ENCODE data around the gene SERPINB13. TPM values are rescaled to one million over a fixed set of nuclear protein-coding genes. Genes with fewer than 3 reads are reported as not detected.

Gene SERPINB13
- total RNA-seq, 5 donors from 2014 or later (not counting 1 experiment from before 2014, with no cell fraction given): not detected

DNA sequence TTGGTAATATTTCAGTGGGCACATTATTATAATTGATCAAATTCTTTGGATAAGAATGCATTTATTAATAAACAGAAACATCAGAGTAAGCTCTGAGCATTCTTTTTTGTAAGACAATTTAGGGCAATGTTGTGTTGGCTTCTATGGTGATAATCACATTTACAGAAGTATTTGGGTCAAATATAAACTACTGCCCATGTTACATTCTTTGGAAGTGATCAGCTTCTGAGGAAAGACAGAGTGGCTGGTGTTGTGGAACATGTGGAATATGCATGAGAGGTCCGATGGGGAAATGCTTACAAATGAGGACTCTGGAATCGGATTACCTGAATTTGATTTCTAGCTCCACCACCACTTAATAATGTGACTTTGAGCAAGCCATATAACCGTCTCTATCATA is 19.4 kb downstream of the SERPINB13 start:
- no peaks in the 10 kb centered on the region for H3K9me3 Mint-ChIP-seq
- H3K4me1 Mint-ChIP-seq: no peaks in the 10 kb centered on the region
- no peak overlapping the region for H3K4me3 ChIP-seq (ENCODE audit: control insufficient read depth in 1 of 2, extremely low read depth in 1 of 2, low read length in 1 of 2)
- DNase-seq: no peak
- H3K27me3 Mint-ChIP-seq: peaks cover 3 to 22% of the 10 kb centered on the region in 2 donors
- no peaks in the 10 kb centered on the region for H3K9me3 ChIP-seq
- no peak overlapping the region for H3K27ac Mint-ChIP-seq
- no CpG with 5 or more reads among the region's 3 CpGs for WGBS (ENCODE audit: insufficient coverage)
- ATAC-seq (replicated peaks in 1 of 4): no peak
- no peaks in the 10 kb centered on the region for H3K36me3 ChIP-seq (ENCODE audit: control insufficient read depth in 2 of 2, extremely low read depth in 1 of 2, insufficient read depth in 1 of 2, low read length in 1 of 2)
- ChIA-PET CTCF (no interaction called here), POLR2A (no interaction called here)
- H3K36me3 Mint-ChIP-seq: no peaks in the 10 kb centered on the region
- H3K27me3 ChIP-seq (replicated peaks in 1 of 2; ENCODE audit: control insufficient read depth in 2 of 2, extremely low read depth in 1 of 2, insufficient read depth in 2 of 2, low read length in 1 of 2): peaks cover 0 to 3% of the 10 kb centered on the region in 2 experiments
- no peaks in the 10 kb centered on the region for H3K4me1 ChIP-seq (ENCODE audit: control insufficient read depth in 1 of 2, extremely low read depth in 1 of 2, insufficient read depth in 2 of 2, low read length in 2 of 2)
- H3K27ac ChIP-seq (ENCODE audit: low read length): no peak overlapping the region
- H3K4me3 Mint-ChIP-seq: no peak overlapping the region

DNA sequence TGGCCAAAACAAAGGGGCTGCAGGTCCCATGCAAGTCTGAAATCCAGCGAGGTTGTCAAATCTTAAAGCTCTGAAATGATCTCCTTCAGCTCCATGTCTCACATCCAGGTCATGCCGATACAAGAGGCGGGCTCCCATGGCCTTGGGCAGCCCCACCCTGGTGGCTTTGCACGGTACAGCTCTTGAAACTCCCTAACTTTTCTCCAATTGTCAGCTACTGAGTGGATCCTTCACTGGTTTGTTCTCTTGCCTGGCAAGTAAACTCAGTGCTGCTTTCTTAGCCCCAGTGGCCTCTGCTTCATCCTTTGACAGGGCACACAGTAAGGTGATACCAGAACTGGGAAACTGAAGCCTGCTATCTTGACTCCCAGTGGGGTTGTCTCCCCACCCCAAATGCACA is 26.3 kb downstream of the SERPINB13 start:
- Histone ChIP-seq H3K27ac (ENCODE audit: low read length) (no peak overlapping the region), H3K9me3 (no peaks in the 10 kb centered on the region), H3K27me3 (replicated peaks in 1 of 2; ENCODE audit: control insufficient read depth in 2 of 2, extremely low read depth in 1 of 2, insufficient read depth in 2 of 2, low read length in 1 of 2) (peaks cover 0 to 3% of the 10 kb centered on the region in 2 experiments), H3K36me3 (ENCODE audit: control insufficient read depth in 2 of 2, extremely low read depth in 1 of 2, insufficient read depth in 1 of 2, low read length in 1 of 2) (no peaks in the 10 kb centered on the region), H3K4me1 (ENCODE audit: control insufficient read depth in 1 of 2, extremely low read depth in 1 of 2, insufficient read depth in 2 of 2, low read length in 2 of 2) (no peaks in the 10 kb centered on the region), H3K4me3 (ENCODE audit: control insufficient read depth in 1 of 2, extremely low read depth in 1 of 2, low read length in 1 of 2) (no peak overlapping the region)
- ATAC-seq (replicated peaks in 1 of 4) (no peak), DNase-seq (no peak)
- CTCF ChIA-PET: no interaction called here
- no peaks in the 10 kb centered on the region for H3K4me1 Mint-ChIP-seq
- no peak overlapping the region for H3K27ac Mint-ChIP-seq
- no peaks in the 10 kb centered on the region for H3K36me3 Mint-ChIP-seq
- POLR2A ChIA-PET: interaction anchor here in 1 of 2 donors (0.6 kb wide), 1 partner anchor 14 kb away, joined by 3 read pairs; no protein-coding TSS in a partner anchor
- no peaks in the 10 kb centered on the region for H3K9me3 Mint-ChIP-seq
- WGBS (ENCODE audit: insufficient coverage): 75% methylated on average over 4 of the region's 4 CpGs
- peaks cover 4 to 8% of the 10 kb centered on the region in 2 donors for H3K27me3 Mint-ChIP-seq
- no peak overlapping the region for H3K4me3 Mint-ChIP-seq

DNA sequence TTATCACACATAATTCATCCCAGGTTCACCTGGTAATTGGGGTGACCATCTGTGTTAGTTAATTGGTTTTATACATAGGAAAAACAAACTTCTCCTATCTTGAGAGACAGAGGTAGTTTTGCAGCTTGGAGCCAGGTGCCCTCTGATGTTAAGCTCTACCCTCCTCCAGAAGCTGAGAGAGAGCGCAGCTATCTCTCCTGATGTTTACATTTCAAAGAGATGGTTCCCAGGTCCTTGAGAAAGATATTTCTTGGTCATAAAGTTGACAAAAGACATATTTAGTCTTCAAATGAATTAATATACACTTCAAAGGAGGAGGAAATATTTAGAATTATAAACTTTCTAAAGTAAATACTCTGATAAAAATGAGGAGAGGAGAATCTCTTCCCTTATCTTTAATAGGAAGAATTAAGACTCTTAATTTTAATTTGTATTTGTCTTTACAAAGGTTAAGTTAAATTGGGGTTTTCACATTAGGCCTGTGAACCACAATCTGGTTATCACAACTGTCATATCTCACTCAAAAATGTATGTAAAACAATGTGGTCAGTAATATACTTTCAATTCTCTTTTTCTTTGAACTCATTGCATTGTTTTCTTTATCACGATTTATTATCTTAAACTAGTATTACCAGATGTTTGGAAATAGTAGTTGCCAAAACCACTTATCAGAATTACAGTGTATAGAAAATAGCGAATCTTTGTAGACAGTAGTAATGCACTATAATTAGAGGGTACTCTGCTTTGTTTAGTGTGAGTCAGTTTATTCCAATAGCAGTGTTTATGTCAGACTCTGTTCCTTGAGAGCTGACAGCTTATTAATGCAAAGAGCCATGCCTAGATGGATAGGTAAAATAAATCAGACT is 30.1 kb downstream of the SERPINB13 start:
- Histone ChIP-seq H3K9me3 (no peaks in the 10 kb centered on the region), H3K27ac (ENCODE audit: low read length) (no peak overlapping the region), H3K4me1 (ENCODE audit: control insufficient read depth in 1 of 2, extremely low read depth in 1 of 2, insufficient read depth in 2 of 2, low read length in 2 of 2) (no peaks in the 10 kb centered on the region), H3K36me3 (ENCODE audit: control insufficient read depth in 2 of 2, extremely low read depth in 1 of 2, insufficient read depth in 1 of 2, low read length in 1 of 2) (no peaks in the 10 kb centered on the region), H3K27me3 (replicated peaks in 1 of 2; ENCODE audit: control insufficient read depth in 2 of 2, extremely low read depth in 1 of 2, insufficient read depth in 2 of 2, low read length in 1 of 2) (no peaks in the 10 kb centered on the region), H3K4me3 (ENCODE audit: control insufficient read depth in 1 of 2, extremely low read depth in 1 of 2, low read length in 1 of 2) (no peak overlapping the region)
- Mint-ChIP-seq H3K36me3 (no peaks in the 10 kb centered on the region), H3K4me1 (no peaks in the 10 kb centered on the region), H3K9me3 (peaks cover 0 to 14% (median 7%) of the 10 kb centered on the region in 3 donors), H3K27me3 (peaks cover 0 to 1% of the 10 kb centered on the region in 2 donors), H3K4me3 (no peak overlapping the region), H3K27ac (no peak overlapping the region)
- WGBS (ENCODE audit: insufficient coverage): 80% methylated on average over 1 of the region's 3 CpGs
- ChIA-PET CTCF (no interaction called here), POLR2A (no interaction called here)
- DNase-seq (no peak), ATAC-seq (replicated peaks in 1 of 4) (no peak)

DNA sequence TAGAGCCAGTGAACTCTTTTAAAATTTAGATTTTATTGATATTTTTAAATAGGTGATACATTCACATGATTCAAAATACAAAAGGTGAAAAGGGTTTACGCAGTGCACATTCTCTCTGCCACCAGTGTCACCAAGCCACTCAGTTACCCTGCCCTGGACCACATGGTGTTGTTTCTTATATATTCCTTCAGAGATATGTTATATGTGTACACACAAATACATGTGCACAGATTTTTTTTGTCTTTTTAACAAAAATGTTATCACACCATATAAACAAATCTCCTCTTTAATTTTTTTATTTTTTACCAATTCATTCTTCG is 30.7 kb downstream of the SERPINB13 start:
- WGBS (ENCODE audit: insufficient coverage): no CpG with 5 or more reads among the region's 2 CpGs
- no peak overlapping the region for H3K4me3 Mint-ChIP-seq
- H3K9me3 Mint-ChIP-seq: peaks cover 0 to 14% (median 11%) of the 10 kb centered on the region in 3 donors

DNA sequence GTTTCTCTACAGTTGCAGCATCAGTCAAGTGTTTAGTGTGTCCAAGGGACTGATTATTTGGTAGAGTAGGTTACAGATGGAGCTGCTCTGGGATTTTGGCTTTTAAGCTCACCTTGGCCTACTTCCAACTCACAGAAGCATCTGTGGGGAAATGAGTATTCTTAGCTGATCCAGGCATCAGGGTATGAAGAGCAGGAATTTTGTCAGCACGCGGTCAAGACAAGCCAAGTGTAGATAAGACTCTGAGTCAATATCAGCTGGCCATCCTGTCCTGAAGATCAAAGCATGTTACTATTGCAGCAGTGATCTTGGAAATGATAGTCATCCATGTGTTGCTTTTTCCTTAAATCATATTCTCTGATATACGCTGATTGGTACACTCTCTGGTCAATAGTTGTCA is 32.5 kb downstream of the SERPINB13 start:
- no peak overlapping the region for H3K27ac Mint-ChIP-seq
- H3K4me3 Mint-ChIP-seq: no peak overlapping the region
- no peaks in the 10 kb centered on the region for H3K36me3 ChIP-seq (ENCODE audit: control insufficient read depth in 2 of 2, extremely low read depth in 1 of 2, insufficient read depth in 1 of 2, low read length in 1 of 2)
- H3K4me3 ChIP-seq (ENCODE audit: control insufficient read depth in 1 of 2, extremely low read depth in 1 of 2, low read length in 1 of 2): no peak overlapping the region
- H3K27me3 ChIP-seq (replicated peaks in 1 of 2; ENCODE audit: control insufficient read depth in 2 of 2, extremely low read depth in 1 of 2, insufficient read depth in 2 of 2, low read length in 1 of 2): peaks cover 0 to under 1% of the 10 kb centered on the region in 2 experiments
- H3K27me3 Mint-ChIP-seq: peaks cover 0 to 1% of the 10 kb centered on the region in 2 donors
- peaks cover 2% of the 10 kb centered on the region for H3K9me3 ChIP-seq
- CTCF ChIA-PET: no interaction called here
- whole genome bisulfite sequencing (ENCODE audit: insufficient coverage): 93% methylated on average over 2 of the region's 3 CpGs
- peaks cover 0 to 23% (median 17%) of the 10 kb centered on the region in 3 donors for H3K9me3 Mint-ChIP-seq
- no peak overlapping the region for H3K27ac ChIP-seq (ENCODE audit: low read length)
- DNase-seq (no peak), ATAC-seq (replicated peaks in 1 of 4) (no peak)
- no peaks in the 10 kb centered on the region for H3K4me1 ChIP-seq (ENCODE audit: control insufficient read depth in 1 of 2, extremely low read depth in 1 of 2, insufficient read depth in 2 of 2, low read length in 2 of 2)
- POLR2A ChIA-PET: no interaction called here
- no peaks in the 10 kb centered on the region for H3K36me3 Mint-ChIP-seq
- H3K4me1 Mint-ChIP-seq: no peaks in the 10 kb centered on the region

More for the DNA sequence above, 30.7 kb downstream of the SERPINB13 start:
- no peak overlapping the region for H3K4me3 ChIP-seq (ENCODE audit: control insufficient read depth in 1 of 2, extremely low read depth in 1 of 2, low read length in 1 of 2)
- H3K9me3 ChIP-seq: no peaks in the 10 kb centered on the region
- no peak for ATAC-seq (replicated peaks in 1 of 4)
- no peak overlapping the region for H3K27ac ChIP-seq (ENCODE audit: low read length)
- POLR2A ChIA-PET: no interaction called here
- no peaks in the 10 kb centered on the region for H3K36me3 ChIP-seq (ENCODE audit: control insufficient read depth in 2 of 2, extremely low read depth in 1 of 2, insufficient read depth in 1 of 2, low read length in 1 of 2)
- no peak overlapping the region for H3K27ac Mint-ChIP-seq
- H3K36me3 Mint-ChIP-seq: no peaks in the 10 kb centered on the region
- CTCF ChIA-PET: no interaction called here
- H3K4me1 ChIP-seq (ENCODE audit: control insufficient read depth in 1 of 2, extremely low read depth in 1 of 2, insufficient read depth in 2 of 2, low read length in 2 of 2): no peaks in the 10 kb centered on the region
- DNase-seq: no peak
- no peaks in the 10 kb centered on the region for H3K27me3 ChIP-seq (replicated peaks in 1 of 2; ENCODE audit: control insufficient read depth in 2 of 2, extremely low read depth in 1 of 2, insufficient read depth in 2 of 2, low read length in 1 of 2)
- H3K27me3 Mint-ChIP-seq: no peaks in the 10 kb centered on the region
- no peaks in the 10 kb centered on the region for H3K4me1 Mint-ChIP-seq

DNA sequence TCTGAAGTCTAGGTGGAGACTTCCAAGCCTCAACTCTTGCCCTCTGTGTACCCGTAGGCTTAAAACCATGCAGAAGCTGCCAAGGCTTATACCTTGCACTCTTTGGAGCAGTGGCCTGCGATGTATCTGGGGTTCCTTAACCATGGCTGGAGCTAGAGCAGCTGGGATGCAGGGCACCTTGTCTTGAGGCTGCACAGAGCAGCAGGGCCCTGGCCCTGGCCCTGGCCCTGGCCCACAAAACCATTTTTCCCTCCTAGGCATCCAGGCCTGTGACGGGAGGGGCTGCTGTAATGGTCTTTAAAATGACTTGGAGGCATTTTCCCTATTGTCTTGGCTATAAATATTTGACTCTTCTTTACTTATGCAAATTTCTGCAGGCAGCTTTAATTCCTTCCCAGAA is 37.7 kb downstream of the SERPINB13 start:
- Histone ChIP-seq H3K36me3 (ENCODE audit: control insufficient read depth in 2 of 2, extremely low read depth in 1 of 2, insufficient read depth in 1 of 2, low read length in 1 of 2) (no peaks in the 10 kb centered on the region), H3K4me1 (ENCODE audit: control insufficient read depth in 1 of 2, extremely low read depth in 1 of 2, insufficient read depth in 2 of 2, low read length in 2 of 2) (no peaks in the 10 kb centered on the region), H3K9me3 (peaks cover 2% of the 10 kb centered on the region), H3K27me3 (replicated peaks in 1 of 2; ENCODE audit: control insufficient read depth in 2 of 2, extremely low read depth in 1 of 2, insufficient read depth in 2 of 2, low read length in 1 of 2) (peaks cover 0 to 7% of the 10 kb centered on the region in 2 experiments), H3K27ac (ENCODE audit: low read length) (no peak overlapping the region), H3K4me3 (ENCODE audit: control insufficient read depth in 1 of 2, extremely low read depth in 1 of 2, low read length in 1 of 2) (no peak overlapping the region)
- Mint-ChIP-seq H3K9me3 (peaks cover 13 to 47% (median 22%) of the 10 kb centered on the region in 3 donors), H3K4me3 (no peak overlapping the region), H3K36me3 (no peaks in the 10 kb centered on the region), H3K27ac (no peak overlapping the region), H3K27me3 (peaks cover 1 to 5% of the 10 kb centered on the region in 2 donors), H3K4me1 (no peaks in the 10 kb centered on the region)
- WGBS (ENCODE audit: insufficient coverage): 83% methylated on average over 2 of the region's 3 CpGs
- DNase-seq (no peak), ATAC-seq (replicated peaks in 1 of 4) (no peak)
- ChIA-PET CTCF (interaction anchor here in 1 of 2 donors (0.6 kb wide), 1 partner anchor 34 kb away, joined by 3 read pairs; no protein-coding TSS in a partner anchor), POLR2A (no interaction called here)

All from T-cell (primary cell).